Esophagus muscularis mucosa (tissue), 3 donors: ENCODE measurements around the gene SYNGAP1.
"Not testable (repeated sequence)": the region's sequence is repeated elsewhere in the genome, so short reads cannot be mapped to it uniquely, and the experiment has no call there.

Experiments used
- POLR2AphosphoS5 ChIP-seq, 2 donors: sonication (generic); formaldehyde crosslinking; IDR thresholded peaks; one replicate each; pipeline ENCODE4 v1.6.1; 2017; ENCODE audit warnings: antibody characterized with exemption in 2 of 2
- TF ChIP-seq, protein P1 (sequence below), 3 experiments: fragments of 200-600 bp in 2 of 3; fragments of 450-650 bp in 1 of 3; sonication (generic) in 2 of 3; IDR thresholded peaks; one replicate each; pipeline ENCODE4 v1.5.1; 2017 to 2019; ENCODE audit warnings: antibody characterized with exemption in 3 of 3, mild to moderate bottlenecking in 2 of 3, moderate library complexity in 1 of 3

- TF ChIP-seq, protein P1, sequence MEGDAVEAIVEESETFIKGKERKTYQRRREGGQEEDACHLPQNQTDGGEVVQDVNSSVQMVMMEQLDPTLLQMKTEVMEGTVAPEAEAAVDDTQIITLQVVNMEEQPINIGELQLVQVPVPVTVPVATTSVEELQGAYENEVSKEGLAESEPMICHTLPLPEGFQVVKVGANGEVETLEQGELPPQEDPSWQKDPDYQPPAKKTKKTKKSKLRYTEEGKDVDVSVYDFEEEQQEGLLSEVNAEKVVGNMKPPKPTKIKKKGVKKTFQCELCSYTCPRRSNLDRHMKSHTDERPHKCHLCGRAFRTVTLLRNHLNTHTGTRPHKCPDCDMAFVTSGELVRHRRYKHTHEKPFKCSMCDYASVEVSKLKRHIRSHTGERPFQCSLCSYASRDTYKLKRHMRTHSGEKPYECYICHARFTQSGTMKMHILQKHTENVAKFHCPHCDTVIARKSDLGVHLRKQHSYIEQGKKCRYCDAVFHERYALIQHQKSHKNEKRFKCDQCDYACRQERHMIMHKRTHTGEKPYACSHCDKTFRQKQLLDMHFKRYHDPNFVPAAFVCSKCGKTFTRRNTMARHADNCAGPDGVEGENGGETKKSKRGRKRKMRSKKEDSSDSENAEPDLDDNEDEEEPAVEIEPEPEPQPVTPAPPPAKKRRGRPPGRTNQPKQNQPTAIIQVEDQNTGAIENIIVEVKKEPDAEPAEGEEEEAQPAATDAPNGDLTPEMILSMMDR (IDR thresholded peaks at IDR 0.05): not testable (repeated sequence)
- TF ChIP-seq POLR2AphosphoS5 (IDR thresholded peaks at IDR 0.05): not testable (repeated sequence)
Observed at GRCh38 chr6:33398601-33399000, 21.3 kb upstream of the SYNGAP1 start.
